ENCODE data around the gene UVRAG. TPM values are rescaled to one million over a fixed set of nuclear protein-coding genes. Genes with fewer than 3 reads are reported as not detected.

UVRAG gene
- total RNA-seq, 4 donors from 2014 or later, result 16.6 to 22.1 (median 19.3) TPM

DNA sequence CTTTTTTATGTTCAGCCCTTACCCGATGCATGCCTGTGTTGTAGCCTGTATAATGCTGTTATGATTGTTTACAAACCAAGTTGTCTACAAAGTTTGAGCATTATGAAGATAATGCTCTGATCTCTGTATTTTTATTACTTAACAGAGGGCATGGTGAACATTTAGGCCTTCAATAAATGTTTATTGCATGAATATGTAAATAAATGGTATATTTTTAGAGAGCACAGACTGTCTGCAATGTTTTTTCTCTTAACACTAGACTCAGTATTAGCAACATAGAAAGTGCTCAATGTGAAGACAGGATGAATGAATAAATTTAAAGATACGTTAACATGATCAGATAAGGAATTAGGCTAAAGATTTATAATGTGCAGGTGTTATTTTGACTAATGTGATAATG, 130.9 kb downstream of the UVRAG start:
- TF ChIP-seq, protein P1, sequence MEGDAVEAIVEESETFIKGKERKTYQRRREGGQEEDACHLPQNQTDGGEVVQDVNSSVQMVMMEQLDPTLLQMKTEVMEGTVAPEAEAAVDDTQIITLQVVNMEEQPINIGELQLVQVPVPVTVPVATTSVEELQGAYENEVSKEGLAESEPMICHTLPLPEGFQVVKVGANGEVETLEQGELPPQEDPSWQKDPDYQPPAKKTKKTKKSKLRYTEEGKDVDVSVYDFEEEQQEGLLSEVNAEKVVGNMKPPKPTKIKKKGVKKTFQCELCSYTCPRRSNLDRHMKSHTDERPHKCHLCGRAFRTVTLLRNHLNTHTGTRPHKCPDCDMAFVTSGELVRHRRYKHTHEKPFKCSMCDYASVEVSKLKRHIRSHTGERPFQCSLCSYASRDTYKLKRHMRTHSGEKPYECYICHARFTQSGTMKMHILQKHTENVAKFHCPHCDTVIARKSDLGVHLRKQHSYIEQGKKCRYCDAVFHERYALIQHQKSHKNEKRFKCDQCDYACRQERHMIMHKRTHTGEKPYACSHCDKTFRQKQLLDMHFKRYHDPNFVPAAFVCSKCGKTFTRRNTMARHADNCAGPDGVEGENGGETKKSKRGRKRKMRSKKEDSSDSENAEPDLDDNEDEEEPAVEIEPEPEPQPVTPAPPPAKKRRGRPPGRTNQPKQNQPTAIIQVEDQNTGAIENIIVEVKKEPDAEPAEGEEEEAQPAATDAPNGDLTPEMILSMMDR (IDR thresholded peaks at IDR 0.05 in 4 of 5, conservative IDR thresholded peaks at IDR 0.05 in 1 of 5), result no peak
- TF ChIP-seq POLR2A (IDR thresholded peaks at IDR 0.05), result no peak
- H3K4me1 ChIP-seq, result peaks cover 21 to 29% of the 10 kb centered on the region in 2 donors
- H3K27ac ChIP-seq, result peak overlapping the region; percentile 11 to 59 (median 34)
- no peak for DNase-seq
- H3K36me3 ChIP-seq, result no peaks in the 10 kb centered on the region
- in situ Hi-C loops (cut with MboI; ENCODE audit: low sequenced_read_pairs in 4 of 4), result no loop called here
- no peak for ATAC-seq
- H3K27me3 ChIP-seq, result no peaks in the 10 kb centered on the region
- no peaks in the 10 kb centered on the region for H3K9me3 ChIP-seq
- intact Hi-C loops (cut with DNase I; ENCODE audit: low total_unique reads), result no loop called here
- H3K4me3 ChIP-seq, result no peak overlapping the region

DNA sequence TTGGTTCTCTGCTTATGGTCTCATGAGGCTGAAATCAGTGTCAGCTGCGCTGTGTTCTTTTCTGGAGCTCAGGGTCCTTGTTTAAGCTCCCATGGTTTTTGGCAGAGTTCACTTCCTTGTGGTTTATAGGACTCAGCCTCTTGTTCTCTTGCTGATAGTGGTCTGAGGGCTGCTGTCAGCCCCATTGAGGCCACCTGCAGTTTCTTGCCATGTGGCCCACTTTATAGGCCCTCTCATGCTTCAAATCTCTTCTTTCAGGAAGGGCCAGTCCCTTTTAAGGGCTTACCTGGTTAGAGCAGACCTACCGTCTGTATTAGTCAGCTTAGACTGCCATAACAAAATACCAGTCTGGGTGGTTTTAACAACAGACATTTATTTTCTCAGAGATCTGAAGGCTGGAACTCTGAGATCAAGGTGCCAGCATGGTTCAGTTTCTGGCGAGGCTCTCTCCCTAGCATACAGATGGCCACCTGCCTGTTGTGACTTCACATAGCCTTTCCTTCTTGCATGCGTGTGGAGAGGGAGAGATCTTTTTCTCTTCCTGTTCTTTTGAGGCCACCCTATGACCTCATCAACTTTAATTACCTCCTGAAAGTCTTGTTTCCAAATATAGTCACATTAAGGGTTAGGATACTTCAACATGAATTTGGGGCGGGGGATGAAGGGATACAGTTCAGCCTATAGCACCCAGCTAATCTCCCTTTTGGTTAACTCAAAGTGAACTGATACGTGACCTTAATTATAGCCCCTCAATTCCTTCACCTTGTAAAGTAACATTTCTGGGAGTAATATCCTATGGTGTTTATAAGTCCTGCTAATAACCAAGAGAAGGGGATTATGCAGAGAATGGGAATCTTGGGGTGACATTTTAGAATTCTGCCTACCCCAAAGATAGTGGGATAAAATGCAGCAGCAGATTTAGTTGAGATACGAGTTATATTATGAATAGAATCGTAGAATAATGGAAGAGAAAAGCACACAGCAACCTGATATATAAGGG, 131.8 kb downstream of the UVRAG start:
- Histone ChIP-seq H3K4me1 (peaks cover 21 to 29% of the 10 kb centered on the region in 2 donors), H3K36me3 (no peaks in the 10 kb centered on the region), H3K27ac (peak overlapping the region; percentile 11 to 59 (median 34)), H3K4me3 (no peak overlapping the region), H3K27me3 (no peaks in the 10 kb centered on the region), H3K9me3 (no peaks in the 10 kb centered on the region)
- peak in 1 of 2 donors; percentile 15 for DNase-seq
- in situ Hi-C loops (cut with MboI; ENCODE audit: low sequenced_read_pairs in 4 of 4) (no loop called here), intact Hi-C loops (cut with DNase I; ENCODE audit: low total_unique reads) (no loop called here)
- TF ChIP-seq, protein P1 (IDR thresholded peaks at IDR 0.05 in 4 of 5, conservative IDR thresholded peaks at IDR 0.05 in 1 of 5), result no peak
- no peak for TF ChIP-seq POLR2A (IDR thresholded peaks at IDR 0.05)
- ATAC-seq, result peak; percentile 56 to 74

DNA sequence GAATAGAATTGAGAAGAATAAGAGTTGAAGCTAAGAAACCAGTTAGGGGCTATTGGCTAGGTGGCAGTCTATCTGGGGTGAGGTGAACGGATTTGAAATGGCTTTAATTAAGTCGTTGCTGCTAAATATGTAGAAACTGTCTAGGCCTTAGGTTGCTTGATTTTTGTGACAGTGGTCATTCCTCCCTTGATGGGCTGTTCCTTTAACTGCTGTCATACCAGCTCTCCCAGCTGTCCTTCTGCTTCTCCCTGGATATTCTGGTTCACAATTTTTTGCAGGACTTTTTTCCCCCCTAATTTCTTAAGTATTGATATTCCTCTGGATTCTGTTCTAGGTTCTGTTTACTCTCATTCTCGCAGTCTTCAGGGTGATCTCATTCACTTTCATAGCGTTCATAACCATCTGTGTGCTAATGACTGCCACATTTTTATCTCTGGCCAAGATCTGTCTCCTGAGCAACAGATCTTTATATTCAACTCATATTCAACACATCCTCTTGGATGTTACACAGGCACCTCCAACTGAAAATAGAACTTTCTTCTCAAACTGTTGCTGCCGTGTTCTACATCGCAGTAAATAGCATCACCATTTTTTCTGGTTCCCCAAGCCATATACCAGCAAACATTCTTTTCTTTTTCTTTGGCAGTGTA, 134.1 kb downstream of the UVRAG start:
- DNase-seq (no peak), ATAC-seq (no peak)
- H3K4me3 ChIP-seq, result no peak overlapping the region
- H3K27me3 ChIP-seq, result no peaks in the 10 kb centered on the region
- H3K9me3 ChIP-seq, result no peaks in the 10 kb centered on the region
- in situ Hi-C loops (cut with MboI; ENCODE audit: low sequenced_read_pairs in 4 of 4) (no loop called here), intact Hi-C loops (cut with DNase I; ENCODE audit: low total_unique reads) (no loop called here)
- TF ChIP-seq, protein P1 (IDR thresholded peaks at IDR 0.05 in 4 of 5, conservative IDR thresholded peaks at IDR 0.05 in 1 of 5), result no peak
- no peak for TF ChIP-seq POLR2A (IDR thresholded peaks at IDR 0.05)
- H3K4me1 ChIP-seq, result peaks cover 36 to 40% of the 10 kb centered on the region in 2 donors
- H3K36me3 ChIP-seq, result no peaks in the 10 kb centered on the region
- peak overlapping the region; percentile 8 to 32 (median 12) for H3K27ac ChIP-seq

DNA sequence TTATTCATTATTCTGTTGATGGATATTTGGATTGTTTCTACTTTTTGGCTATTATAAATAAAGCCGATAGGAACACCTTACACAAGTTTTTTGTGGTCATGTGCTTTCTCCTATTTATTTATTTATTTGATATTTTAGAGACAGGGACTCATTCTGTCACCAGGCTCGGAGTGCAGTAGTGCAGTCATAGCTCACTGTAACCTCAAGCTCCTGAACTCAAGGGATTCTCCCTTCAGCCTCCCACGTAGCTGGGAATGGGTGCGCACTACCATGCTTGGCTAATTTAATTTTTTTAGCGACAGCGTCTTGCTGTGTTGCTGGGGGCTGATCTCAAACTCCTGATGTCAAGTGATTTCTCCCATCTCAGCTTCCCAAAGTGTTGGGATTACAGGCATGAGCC, 135.1 kb downstream of the UVRAG start:
- DNase-seq (no peak), ATAC-seq (no peak)
- intact Hi-C loops (cut with DNase I; ENCODE audit: low total_unique reads), result no loop called here
- no peak for TF ChIP-seq POLR2A (IDR thresholded peaks at IDR 0.05)
- TF ChIP-seq, protein P1 (IDR thresholded peaks at IDR 0.05 in 4 of 5, conservative IDR thresholded peaks at IDR 0.05 in 1 of 5), result no peak
- Histone ChIP-seq H3K4me3 (no peak overlapping the region), H3K4me1 (peaks cover 46% of the 10 kb centered on the region in 2 donors), H3K27me3 (no peaks in the 10 kb centered on the region), H3K36me3 (no peaks in the 10 kb centered on the region), H3K9me3 (no peaks in the 10 kb centered on the region), H3K27ac (no peak overlapping the region)
- in situ Hi-C loops (cut with MboI; ENCODE audit: low sequenced_read_pairs in 4 of 4), result no loop called here

Measured in gastrocnemius medialis (tissue), 4 donors.